Osteocyte (in vitro differentiated cells): ENCODE results near the gene PPM1L. TPM values are rescaled to one million over a fixed set of nuclear protein-coding genes. Genes with fewer than 3 reads are reported as not detected.

Experiments used
- DNase-seq: peaks from one replicate; pipeline ENCODE4 v3.0.0; 2021; ENCODE audit warnings: mixed read lengths; ENCODE audit not compliant: unreplicated experiment; ENCODE audit errors: extremely low spot score
- H3K27ac Mint-ChIP-seq: one replicate; pipeline ENCODE4 v1.8.0; 2021; ENCODE audit warnings: mild to moderate bottlenecking, mixed read lengths; ENCODE audit not compliant: unreplicated experiment
- H3K27me3 Mint-ChIP-seq: one replicate; pipeline ENCODE4 v1.8.0; 2021; ENCODE audit warnings: mixed read lengths; ENCODE audit not compliant: unreplicated experiment
- H3K36me3 Mint-ChIP-seq: one replicate; pipeline ENCODE4 v1.8.0; 2021; ENCODE audit warnings: mixed read lengths; ENCODE audit not compliant: unreplicated experiment
- H3K4me1 Mint-ChIP-seq: one replicate; pipeline ENCODE4 v1.8.0; 2021; ENCODE audit warnings: mixed read lengths; ENCODE audit not compliant: unreplicated experiment
- H3K4me3 Mint-ChIP-seq: one replicate; pipeline ENCODE4 v1.8.0; 2021; ENCODE audit warnings: mild to moderate bottlenecking, moderate library complexity, mixed read lengths; ENCODE audit not compliant: unreplicated experiment
- H3K9me3 Mint-ChIP-seq: one replicate; pipeline ENCODE4 v1.8.0; 2021; ENCODE audit warnings: mixed read lengths; ENCODE audit not compliant: unreplicated experiment
- CTCF ChIP-seq: fragments of 200-600 bp; sonication (generic); IDR thresholded peaks from 2 replicates; pipeline ENCODE4 v1.5.0; 2021; ENCODE audit warnings: antibody characterized with exemption, mild to moderate bottlenecking, moderate library complexity
- total RNA-seq: library from RNA; stranded (reverse); gene quantifications from 2 replicates; pipeline ENCODE4 v1.2.1, GENCODE V29; 2021

The PPM1L gene
- total RNA-seq, 1 donor from 2014 or later = 9.1 TPM

- Mint-ChIP-seq H3K9me3 (no peaks in the 10 kb centered on the region), H3K36me3 (no peaks in the 10 kb centered on the region), H3K4me1 (peaks cover 19% of the 10 kb centered on the region), H3K27ac (no peak overlapping the region), H3K27me3 (peaks cover 23% of the 10 kb centered on the region), H3K4me3 (no peak overlapping the region)
- no peak for DNase-seq
- TF ChIP-seq CTCF = peak; percentile 23
These were observed 3.0 kb downstream of the PPM1L start for GRCh38 chr3:160758929-160759577.

GRCh38 chr3:160763073-160763472, 7.0 kb downstream of the PPM1L start:
- no peak overlapping the region for H3K4me3 Mint-ChIP-seq
- H3K27ac Mint-ChIP-seq = no peak overlapping the region
- no peaks in the 10 kb centered on the region for H3K9me3 Mint-ChIP-seq
- peaks cover 14% of the 10 kb centered on the region for H3K27me3 Mint-ChIP-seq
- no peak for TF ChIP-seq CTCF
- H3K36me3 Mint-ChIP-seq = no peaks in the 10 kb centered on the region
- peaks cover under 1% of the 10 kb centered on the region for H3K4me1 Mint-ChIP-seq
- DNase-seq = no peak

- TF ChIP-seq CTCF = no peak
- no peak overlapping the region for H3K4me3 Mint-ChIP-seq
- no peak for DNase-seq
- no peaks in the 10 kb centered on the region for H3K9me3 Mint-ChIP-seq
- no peaks in the 10 kb centered on the region for H3K4me1 Mint-ChIP-seq
- H3K27ac Mint-ChIP-seq = no peak overlapping the region
- no peaks in the 10 kb centered on the region for H3K36me3 Mint-ChIP-seq
- peaks cover 16% of the 10 kb centered on the region for H3K27me3 Mint-ChIP-seq
These were observed 9.2 kb downstream of the PPM1L start for GRCh38 chr3:160765211-160765610.

- H3K9me3 Mint-ChIP-seq = no peaks in the 10 kb centered on the region
- H3K27me3 Mint-ChIP-seq = peaks cover 15% of the 10 kb centered on the region
- no peak overlapping the region for H3K4me3 Mint-ChIP-seq
- no peaks in the 10 kb centered on the region for H3K4me1 Mint-ChIP-seq
- H3K36me3 Mint-ChIP-seq = no peaks in the 10 kb centered on the region
- H3K27ac Mint-ChIP-seq = no peak overlapping the region
- no peak for DNase-seq
- no peak for TF ChIP-seq CTCF
These were observed 12.0 kb downstream of the PPM1L start for GRCh38 chr3:160768031-160768430.

- Mint-ChIP-seq H3K27me3 (peaks cover 18% of the 10 kb centered on the region), H3K9me3 (no peaks in the 10 kb centered on the region), H3K4me1 (no peaks in the 10 kb centered on the region), H3K4me3 (no peak overlapping the region), H3K27ac (no peak overlapping the region), H3K36me3 (no peaks in the 10 kb centered on the region)
- no peak for TF ChIP-seq CTCF
- no peak for DNase-seq
These were observed 12.9 kb downstream of the PPM1L start for GRCh38 chr3:160768918-160769317.
